OCI-LY1 (cell line): ENCODE results near the gene MYO1E.

Source experiments
- CTCF ChIP-seq: fragments of 200-600 bp; sonication (generic), shearing (Covaris generic); IDR thresholded peaks from 2 replicates; pipeline ENCODE4 v1.5.1; 2017; ENCODE audit warnings: mild to moderate bottlenecking, antibody characterized with exemption, low read length, moderate library complexity, mixed read lengths
- EZH2 ChIP-seq: fragments of 200-600 bp; sonication (generic), shearing (Covaris generic); IDR thresholded peaks from 2 replicates; pipeline ENCODE4 v1.8.0; 2017; ENCODE audit warnings: borderline replicate concordance, mixed run types, mild to moderate bottlenecking, antibody characterized with exemption, low read length, moderate library complexity, mixed read lengths

- TF ChIP-seq CTCF = no peak
- no peak for TF ChIP-seq EZH2
These were observed 28.4 kb downstream of the MYO1E start for GRCh38 chr15:59344311-59344710.
